Activated CD4-positive, alpha-beta T cell treated with anti-CD3 and anti-CD28 coated beads, Interleukin-2, amount 50 U/mL, for 1 hour (primary cell): ENCODE measurements around the gene FAT1.

Source experiments
- DNase-seq: peaks from one replicate; pipeline ENCODE4 v3.0.0-alpha.2; 2020

FAT1 gene

GRCh38 chr4:186557061-186557460 is 166.6 kb downstream of the FAT1 start:
- no peak for DNase-seq

DNA sequence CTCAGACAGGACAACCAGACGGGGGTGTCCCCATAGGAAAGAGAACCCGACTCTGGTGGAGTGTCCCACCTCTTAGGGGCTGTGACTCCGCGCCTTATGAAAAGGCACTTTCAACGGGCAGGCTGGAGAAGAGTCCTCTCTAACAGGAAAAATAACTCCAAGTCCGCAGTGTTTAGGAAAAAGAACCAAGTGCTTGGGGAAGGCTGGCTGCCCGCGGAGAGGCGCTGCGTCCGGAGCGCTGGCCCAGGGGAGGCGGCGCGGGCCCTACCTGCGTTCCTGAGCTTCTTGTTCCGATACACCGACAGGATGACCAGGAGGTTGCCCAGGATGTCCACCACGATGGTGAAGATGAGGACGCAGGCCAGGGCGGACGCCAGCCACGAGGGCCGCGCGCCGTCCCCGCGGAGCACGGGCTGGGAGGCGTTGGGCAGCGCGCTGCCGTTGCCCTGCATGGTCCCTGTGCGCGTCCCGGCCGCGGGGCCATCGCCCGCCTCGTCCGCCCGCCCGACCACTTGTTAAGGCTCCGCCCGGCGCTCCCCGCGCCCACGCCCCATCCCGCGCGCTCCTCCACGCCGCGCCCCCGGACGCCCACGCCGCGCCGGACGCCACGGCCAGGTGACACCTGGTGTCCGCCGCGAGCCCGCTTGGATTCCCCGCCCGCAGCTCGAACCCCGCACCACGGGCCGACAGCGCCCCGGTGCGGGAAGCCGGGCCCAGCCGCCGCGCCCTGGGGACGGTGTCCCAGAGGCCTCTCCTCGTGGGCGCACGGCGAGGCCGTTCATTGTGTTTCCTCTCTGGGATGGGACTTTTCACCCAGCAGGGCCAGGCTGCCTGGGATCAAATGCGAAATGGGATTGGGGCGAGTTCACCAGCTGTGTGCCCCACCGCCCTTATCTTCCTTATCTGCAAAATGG is 168.5 kb downstream of the FAT1 start, which contains the start of gene MTNR1A:
MTNR1A (minus strand) TSS at position 654 of the 914 bp plus-strand sequence; CDS start at position 452, 202 bp downstream.
- DNase-seq, result no peak

GRCh38 chr4:186554539-186554913 is 169.1 kb downstream of the FAT1 start:
- no peak for DNase-seq

GRCh38 chr4:186553717-186554116 is 169.9 kb downstream of the FAT1 start:
- DNase-seq, result no peak

DNA sequence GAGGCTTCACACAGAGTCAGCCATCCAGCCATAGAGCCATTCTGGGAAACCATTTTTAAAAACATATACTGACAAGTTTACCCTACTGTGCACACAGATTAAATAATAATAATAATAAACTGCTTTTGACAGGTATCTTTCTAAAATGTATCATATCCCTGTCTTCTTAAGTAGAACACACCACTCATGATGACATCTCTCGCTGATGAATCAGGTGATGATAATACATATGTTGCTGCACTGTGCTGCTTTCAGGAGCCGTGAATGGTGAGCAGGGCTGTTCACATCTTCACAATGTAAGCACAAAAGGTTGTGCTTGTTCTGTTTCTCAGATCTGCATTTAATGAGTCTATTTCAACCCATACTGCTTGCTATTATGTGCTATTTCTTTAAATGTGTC is 171.8 kb downstream of the FAT1 start:
- DNase-seq, result no peak

- DNase-seq, result no peak
Observed at GRCh38 chr4:186545436-186545835, 178.2 kb downstream of the FAT1 start.

DNA sequence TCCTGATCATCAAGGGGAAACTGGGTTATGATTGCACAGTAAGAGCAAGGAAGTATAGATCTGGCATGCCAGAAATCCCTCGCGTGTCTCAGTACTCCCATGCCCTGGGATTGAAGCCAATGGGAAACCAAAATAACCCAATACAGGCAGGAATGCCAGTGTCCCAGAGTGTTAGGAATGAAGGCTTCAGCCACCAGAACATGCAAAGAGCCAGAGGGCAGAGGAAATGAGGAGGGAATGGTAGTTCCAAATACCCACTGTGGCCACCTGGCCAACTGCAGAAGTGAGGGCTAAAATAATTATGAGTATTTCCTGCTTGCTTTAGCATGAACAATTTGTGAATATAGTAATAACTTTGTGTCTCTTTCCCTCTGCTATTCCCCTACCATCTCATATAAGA is 180.4 kb downstream of the FAT1 start:
- no peak for DNase-seq

DNA sequence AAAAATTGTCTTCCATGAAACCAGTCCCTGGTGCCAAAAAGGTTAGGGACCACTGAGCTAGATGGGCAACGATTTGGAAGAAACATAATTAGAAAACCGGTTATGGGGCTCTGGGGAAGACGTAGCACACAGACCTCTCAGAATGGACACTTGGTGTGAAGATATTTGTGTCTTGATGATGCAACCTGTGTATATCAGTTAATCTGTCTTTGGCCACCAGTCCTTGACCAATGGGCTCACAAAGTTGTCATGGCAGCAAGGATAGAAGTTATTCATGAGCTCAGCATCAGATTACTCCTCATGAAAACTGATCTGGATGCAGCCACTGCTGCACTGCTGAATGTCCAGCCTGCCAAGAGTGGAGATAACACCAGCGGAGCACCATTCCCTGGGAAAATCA is 181.9 kb downstream of the FAT1 start:
- no peak for DNase-seq

DNA sequence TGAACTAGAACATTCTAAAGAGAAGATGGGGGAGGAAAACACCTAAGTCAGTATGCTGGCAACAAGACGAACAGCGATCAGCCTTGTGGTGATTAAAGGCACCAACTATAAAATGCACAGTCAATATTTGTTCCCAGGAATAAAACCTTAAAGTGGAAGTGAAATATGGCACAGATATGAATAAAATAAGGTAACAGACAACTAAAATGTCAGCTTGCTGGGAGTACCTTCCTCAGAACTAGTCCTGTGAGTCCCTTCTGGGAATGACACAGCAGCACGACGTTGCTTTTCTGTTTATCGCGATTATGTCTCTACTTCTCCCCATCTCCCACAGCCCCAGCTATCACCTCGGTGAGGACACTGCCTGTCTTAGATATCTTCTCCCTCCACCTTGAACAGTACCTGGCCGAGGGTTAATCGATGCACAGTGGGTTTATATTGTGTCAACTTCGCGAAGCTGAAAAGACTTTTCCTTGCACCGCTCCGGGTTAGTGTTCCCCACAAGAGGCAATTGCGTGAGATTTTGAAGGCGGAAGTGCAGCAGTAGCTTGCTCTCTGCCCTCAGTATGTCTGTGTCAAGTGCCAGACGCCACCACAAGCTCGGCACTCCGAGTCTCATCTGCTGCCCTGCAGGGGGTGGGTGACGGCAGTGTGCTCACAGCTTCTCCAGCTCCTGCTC is 185.7 kb downstream of the FAT1 start:
- DNase-seq, result no peak
